Activated CD8-positive, alpha-beta T cell treated with anti-CD3 and anti-CD28 coated beads, Interleukin-2, amount 10 ng/mL, durations not matched to agents 7 days and 5 days (primary cell): ENCODE data around the gene TXK. TPM values are rescaled to one million over a fixed set of nuclear protein-coding genes. Genes with fewer than 3 reads are reported as not detected.
A peak's percentile ranks its signal among the peaks of the same experiment; 100 is the strongest.

ENCODE experiments used
- ATAC-seq: fragments of 150-1000 bp; cut with Tn5 transposase; one replicate; pipeline ENCODE4 v1.10.0; 2021; ENCODE audit warnings: moderate library complexity
- CTCF ChIA-PET: fragments of 350-600 bp; sonication (Branson Sonifier 250); formaldehyde crosslinking; loops from one replicate; lab custom pipeline; 2021; ENCODE audit warnings: antibody characterized with exemption; lab: Charles Lee
- POLR2A ChIA-PET: fragments of 350-600 bp; sonication (Branson Sonifier 250); formaldehyde crosslinking; loops from one replicate; lab custom pipeline; 2021; ENCODE audit warnings: antibody characterized with exemption; lab: Charles Lee
- DNase-seq: peaks from one replicate; pipeline ENCODE4 v3.0.0-alpha.2; 2020
- H3K27ac Mint-ChIP-seq: one replicate; pipeline ENCODE4 v1.8.0; 2021; ENCODE audit warnings: mild to moderate bottlenecking, mixed read lengths
- H3K27me3 Mint-ChIP-seq: one replicate; pipeline ENCODE4 v1.8.0; 2021; ENCODE audit warnings: low read depth, mixed read lengths
- H3K36me3 Mint-ChIP-seq: one replicate; pipeline ENCODE4 v1.8.0; 2021; ENCODE audit warnings: low read depth, mixed read lengths
- H3K4me1 Mint-ChIP-seq: one replicate; pipeline ENCODE4 v1.8.0; 2021; ENCODE audit warnings: low read depth, mixed read lengths
- H3K4me3 Mint-ChIP-seq: one replicate; pipeline ENCODE4 v1.8.0; 2021; ENCODE audit warnings: mild to moderate bottlenecking, mixed read lengths
- H3K9me3 Mint-ChIP-seq: one replicate; pipeline ENCODE4 v1.8.0; 2022; ENCODE audit warnings: mixed read lengths; ENCODE audit not compliant: insufficient read depth
- total RNA-seq, 2 experiments: library from RNA; stranded (reverse); gene quantifications; one replicate each; pipeline ENCODE4 v1.2.3, GENCODE V29; 2021

The TXK gene
- total RNA-seq, 2 experiments from 2014 or later: 60.6 to 63.6 TPM

DNA sequence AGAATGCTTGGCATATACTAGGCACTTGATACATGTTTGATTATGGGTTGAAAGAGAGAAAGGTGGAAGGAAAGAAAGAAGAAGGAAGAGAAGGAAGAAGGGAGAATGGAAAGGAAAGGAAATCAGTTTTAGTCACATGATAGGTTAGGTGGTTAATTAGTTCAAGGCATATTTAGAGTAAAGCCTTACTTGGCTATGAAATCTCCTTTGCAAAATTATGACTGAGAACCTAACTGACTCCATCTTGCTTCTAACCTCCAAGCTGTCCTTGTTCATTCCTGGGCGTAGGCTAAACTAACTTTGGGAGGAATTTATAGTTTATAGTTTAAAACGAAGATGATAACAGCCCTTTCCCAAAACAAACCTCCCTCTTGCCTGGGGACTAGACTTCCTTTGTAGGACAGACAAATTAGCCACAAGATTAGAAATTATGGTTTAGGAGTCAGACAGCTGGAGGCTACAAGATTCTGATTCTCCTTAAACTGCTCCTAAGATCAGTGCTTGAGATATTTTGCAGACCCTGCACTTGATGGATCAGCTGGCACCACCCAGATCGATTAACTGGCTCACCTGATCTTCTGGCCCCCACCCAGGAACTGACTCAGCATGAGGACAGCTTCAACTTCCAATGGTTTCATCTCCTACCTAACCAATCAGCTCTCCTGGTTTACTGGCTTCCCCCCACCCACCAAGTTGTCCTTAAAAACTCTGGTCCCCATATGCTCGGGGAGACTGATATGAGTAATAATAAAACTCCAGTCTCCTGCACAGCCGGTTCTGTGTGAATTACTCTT is 55.0 kb downstream of the TXK start:
- ATAC-seq: no peak

DNA sequence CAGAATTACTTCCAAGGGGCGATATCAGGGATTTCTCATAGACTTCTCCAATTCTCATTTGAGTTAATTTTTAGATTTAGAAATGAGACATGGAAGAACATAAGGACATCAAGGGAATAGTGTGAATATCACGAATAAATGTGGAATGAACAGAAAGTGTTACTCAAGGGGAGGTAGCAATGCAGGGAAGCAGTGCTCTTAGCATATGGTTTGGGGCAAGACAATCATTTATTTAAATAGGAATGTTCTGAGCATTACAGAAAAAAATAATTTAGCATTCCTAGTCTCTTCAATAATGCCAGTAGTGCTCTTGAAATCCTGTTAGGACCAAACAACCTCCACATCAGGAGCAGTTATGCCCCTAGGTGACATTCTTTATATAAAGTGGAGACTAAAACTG is 55.6 kb downstream of the TXK start:
- ATAC-seq: no peak
- Mint-ChIP-seq H3K9me3 (no peaks in the 10 kb centered on the region), H3K4me1 (peaks cover 23% of the 10 kb centered on the region), H3K36me3 (peaks cover 78% of the 10 kb centered on the region), H3K4me3 (no peak overlapping the region), H3K27me3 (no peaks in the 10 kb centered on the region), H3K27ac (no peak overlapping the region)
- ChIA-PET CTCF (interaction anchor here (1.3 kb wide), 1 partner anchor 12 kb away, joined by 3 read pairs; no protein-coding TSS in a partner anchor), POLR2A (no interaction called here)
- DNase-seq: no peak

More for the DNA sequence above, 55.0 kb downstream of the TXK start:
- peak overlapping the region; percentile 18 for H3K27ac Mint-ChIP-seq
- no peak for DNase-seq
- no peak overlapping the region for H3K4me3 Mint-ChIP-seq
- H3K9me3 Mint-ChIP-seq: no peaks in the 10 kb centered on the region
- no peaks in the 10 kb centered on the region for H3K27me3 Mint-ChIP-seq
- CTCF ChIA-PET: no interaction called here
- POLR2A ChIA-PET: no interaction called here
- H3K36me3 Mint-ChIP-seq: peaks cover 76% of the 10 kb centered on the region
- H3K4me1 Mint-ChIP-seq: peaks cover 17% of the 10 kb centered on the region

DNA sequence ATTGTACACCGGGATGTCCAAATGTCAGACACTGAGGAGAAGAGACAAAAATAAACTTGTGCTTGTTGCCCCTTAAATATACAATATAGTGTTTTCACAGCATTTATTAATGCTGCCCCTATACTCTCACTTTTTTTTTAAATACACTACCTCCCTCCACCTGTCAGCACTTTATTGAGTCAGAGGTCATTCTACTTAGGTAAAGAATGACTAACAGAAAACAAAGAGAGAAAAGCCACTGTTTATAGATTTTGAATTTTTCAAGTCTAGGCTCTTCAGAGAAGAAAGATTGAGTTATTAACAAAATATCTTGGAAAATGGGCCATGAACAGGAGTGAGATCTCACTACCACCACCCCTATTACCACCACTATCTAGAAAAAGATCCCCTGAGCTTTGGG is 59.4 kb downstream of the TXK start:
- POLR2A ChIA-PET: no interaction called here
- no peaks in the 10 kb centered on the region for H3K27me3 Mint-ChIP-seq
- CTCF ChIA-PET: interaction anchor here (1.3 to 1.4 kb wide), 2 partner anchors 14 to 35 kb away, joined by 3 read pairs; no protein-coding TSS in a partner anchor
- H3K9me3 Mint-ChIP-seq: no peaks in the 10 kb centered on the region
- H3K27ac Mint-ChIP-seq: no peak overlapping the region
- DNase-seq (no peak), ATAC-seq (no peak)
- H3K36me3 Mint-ChIP-seq: peaks cover 75% of the 10 kb centered on the region
- no peak overlapping the region for H3K4me3 Mint-ChIP-seq
- H3K4me1 Mint-ChIP-seq: peaks cover 14% of the 10 kb centered on the region

DNA sequence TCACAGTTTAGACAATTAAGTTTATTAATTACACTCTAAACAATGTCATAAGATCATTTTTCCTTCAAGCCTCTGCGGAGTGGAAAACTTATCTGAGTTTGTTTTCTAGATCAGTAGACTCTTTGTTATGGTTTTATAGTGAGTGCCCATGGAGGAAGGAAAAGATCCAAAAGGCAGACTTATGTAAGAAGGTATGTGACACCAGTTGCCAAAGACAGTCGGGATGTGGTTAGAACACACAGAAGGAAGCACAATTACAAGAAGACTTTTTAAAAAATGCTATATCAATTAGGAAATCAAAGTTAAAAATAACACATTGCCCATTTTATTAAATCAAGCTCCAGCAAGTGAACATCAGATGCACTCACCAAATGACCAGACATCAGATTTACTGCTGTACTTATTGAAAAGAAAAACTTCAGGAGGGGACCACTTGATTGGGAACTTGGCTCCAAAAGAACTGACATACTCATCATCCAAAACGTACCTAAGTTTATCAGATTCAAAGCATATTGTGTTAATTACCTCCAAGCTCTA is 60.4 kb downstream of the TXK start:
- POLR2A ChIA-PET: no interaction called here
- peaks cover 71% of the 10 kb centered on the region for H3K36me3 Mint-ChIP-seq

DNA sequence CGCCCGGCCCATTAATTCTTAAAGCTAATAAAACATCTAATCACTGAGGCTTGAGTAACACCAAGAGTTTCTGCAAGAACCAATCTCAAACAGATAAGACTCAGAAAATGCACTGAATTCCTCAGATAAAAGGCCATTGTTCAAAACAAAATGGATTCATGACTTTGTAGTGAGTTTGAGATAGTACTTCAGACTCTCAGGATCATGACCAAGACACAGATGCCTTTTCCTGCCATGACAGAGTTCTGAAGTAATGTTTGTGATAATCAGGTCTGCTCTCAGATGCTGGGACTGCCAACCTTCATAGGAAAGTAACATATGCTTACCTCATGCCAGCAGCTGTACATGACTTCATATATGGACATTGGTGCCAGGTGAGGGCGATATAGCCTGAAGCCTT is 62.9 kb downstream of the TXK start:
- H3K4me3 Mint-ChIP-seq: no peak overlapping the region
- DNase-seq (no peak), ATAC-seq (no peak)
- H3K4me1 Mint-ChIP-seq: peaks cover 11% of the 10 kb centered on the region
- no peaks in the 10 kb centered on the region for H3K9me3 Mint-ChIP-seq
- peaks cover 77% of the 10 kb centered on the region for H3K36me3 Mint-ChIP-seq
- ChIA-PET CTCF (interaction anchor here (1.0 to 2.2 kb wide), 2 partner anchors 37 to 53 kb away, joined by 3 to 6 read pairs; no protein-coding TSS in a partner anchor), POLR2A (no interaction called here)
- H3K27me3 Mint-ChIP-seq: no peaks in the 10 kb centered on the region
- H3K27ac Mint-ChIP-seq: no peak overlapping the region

More for the DNA sequence above, 60.4 kb downstream of the TXK start:
- H3K27ac Mint-ChIP-seq: no peak overlapping the region
- H3K4me1 Mint-ChIP-seq: peaks cover 10% of the 10 kb centered on the region
- no peak overlapping the region for H3K4me3 Mint-ChIP-seq
- H3K27me3 Mint-ChIP-seq: no peaks in the 10 kb centered on the region
- DNase-seq (no peak), ATAC-seq (no peak)
- CTCF ChIA-PET: no interaction called here
- no peaks in the 10 kb centered on the region for H3K9me3 Mint-ChIP-seq

DNA sequence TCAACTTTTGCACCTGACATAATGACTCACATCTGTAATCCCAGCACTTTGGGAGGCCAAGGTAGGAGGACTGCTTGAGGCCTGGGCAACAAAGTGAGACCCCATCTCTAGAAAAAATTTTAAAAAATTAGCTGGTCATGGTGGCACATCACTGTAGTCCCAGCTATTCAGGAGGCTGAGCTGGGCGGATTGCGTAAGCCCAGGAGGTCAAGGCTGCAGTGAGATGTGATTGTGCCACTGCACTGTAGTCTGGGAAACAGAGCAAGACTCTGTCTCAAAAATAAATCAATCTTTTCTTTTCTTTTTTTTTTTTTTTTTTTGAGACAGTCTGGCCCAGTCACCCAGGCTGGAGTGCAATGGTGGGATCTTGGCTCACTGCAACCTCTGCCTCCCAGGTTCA is 65.0 kb downstream of the TXK start:
- H3K27ac Mint-ChIP-seq: no peak overlapping the region
- ATAC-seq (no peak), DNase-seq (no peak)
- H3K4me1 Mint-ChIP-seq: peaks cover 25% of the 10 kb centered on the region
- POLR2A ChIA-PET: no interaction called here
- H3K36me3 Mint-ChIP-seq: peaks cover 81% of the 10 kb centered on the region
- H3K4me3 Mint-ChIP-seq: no peak overlapping the region
- H3K9me3 Mint-ChIP-seq: no peaks in the 10 kb centered on the region
- CTCF ChIA-PET: interaction anchor here (1.1 to 2.2 kb wide), 3 partner anchors 18 to 65 kb away, joined by 3 to 6 read pairs (median 4); no protein-coding TSS in a partner anchor
- no peaks in the 10 kb centered on the region for H3K27me3 Mint-ChIP-seq

DNA sequence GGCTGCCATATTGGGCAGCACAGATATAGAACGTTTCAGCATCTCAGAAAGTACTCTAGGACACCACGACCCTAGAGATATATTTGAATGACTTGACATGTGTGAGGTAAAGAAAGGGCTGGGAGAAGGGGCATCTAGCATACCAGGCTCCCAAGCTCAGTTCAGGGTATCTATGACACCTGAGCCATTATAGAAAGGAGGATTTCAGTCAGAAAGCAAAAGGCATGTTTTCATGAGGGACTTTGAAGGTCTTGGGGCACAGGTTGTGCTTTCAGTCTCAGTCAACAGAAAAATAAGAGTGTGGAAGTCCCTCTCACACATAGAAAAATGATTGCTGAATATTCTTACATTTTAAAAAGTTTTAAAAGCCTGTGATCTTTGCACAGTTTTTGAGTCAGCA is 65.9 kb downstream of the TXK start:
- Mint-ChIP-seq H3K4me1 (peaks cover 18% of the 10 kb centered on the region), H3K36me3 (peaks cover 76% of the 10 kb centered on the region), H3K4me3 (no peak overlapping the region), H3K9me3 (no peaks in the 10 kb centered on the region), H3K27ac (no peak overlapping the region), H3K27me3 (no peaks in the 10 kb centered on the region)
- no peak for ATAC-seq
- ChIA-PET CTCF (no interaction called here), POLR2A (no interaction called here)
- DNase-seq: no peak

DNA sequence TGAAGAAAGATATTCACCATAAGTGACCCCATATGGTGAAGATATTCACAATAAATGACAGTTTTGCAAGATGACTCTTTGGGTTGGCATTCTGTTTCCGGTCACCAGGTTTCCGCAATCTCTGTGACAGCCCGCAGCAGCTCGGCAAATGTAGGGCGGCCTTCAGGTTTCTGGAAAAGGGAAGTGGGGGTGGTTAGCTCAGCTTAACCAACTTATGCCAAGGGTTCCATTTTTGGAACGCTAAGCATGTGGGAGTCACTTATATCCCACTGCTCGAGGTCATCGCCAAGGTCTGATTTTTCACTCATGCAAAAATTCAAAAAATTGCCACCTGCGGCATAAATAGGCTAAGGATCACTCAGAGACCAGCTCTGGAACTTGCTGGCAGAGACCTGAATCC is 66.5 kb downstream of the TXK start:
- H3K4me3 Mint-ChIP-seq: no peak overlapping the region
- H3K27me3 Mint-ChIP-seq: no peaks in the 10 kb centered on the region
- no peak overlapping the region for H3K27ac Mint-ChIP-seq
- DNase-seq (no peak), ATAC-seq (no peak)
- H3K4me1 Mint-ChIP-seq: peaks cover 23% of the 10 kb centered on the region
- ChIA-PET CTCF (interaction anchor here (1.2 kb wide), 1 partner anchor 33 kb away, joined by 7 read pairs; no protein-coding TSS in a partner anchor), POLR2A (no interaction called here)
- no peaks in the 10 kb centered on the region for H3K9me3 Mint-ChIP-seq
- peaks cover 78% of the 10 kb centered on the region for H3K36me3 Mint-ChIP-seq

DNA sequence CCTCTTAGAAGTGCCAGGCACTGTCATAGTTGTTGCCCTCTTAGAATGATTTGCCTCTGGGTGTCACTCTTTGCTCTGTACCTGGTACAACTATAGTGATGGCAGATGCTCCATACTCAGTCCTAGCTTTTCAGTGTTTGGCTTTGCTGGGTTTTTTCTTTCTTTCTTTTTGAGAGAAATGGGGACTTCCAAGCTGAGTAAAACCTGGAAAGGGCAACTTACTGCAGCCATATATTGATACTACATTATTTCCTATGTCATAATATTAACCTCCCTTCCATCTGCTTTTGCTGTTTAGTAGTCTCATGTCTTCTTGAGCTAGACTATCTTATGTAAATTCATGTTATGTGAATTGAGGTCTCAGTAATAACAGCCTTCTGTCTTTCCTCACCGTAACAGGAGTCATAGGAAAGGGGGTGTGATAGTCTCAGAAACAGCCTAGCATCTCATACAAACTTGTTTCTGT is 68.4 kb downstream of the TXK start:
- Mint-ChIP-seq H3K27me3 (no peaks in the 10 kb centered on the region), H3K9me3 (peaks cover 12% of the 10 kb centered on the region), H3K4me3 (no peak overlapping the region), H3K36me3 (peaks cover 84% of the 10 kb centered on the region), H3K4me1 (peaks cover 23% of the 10 kb centered on the region), H3K27ac (no peak overlapping the region)
- DNase-seq (no peak), ATAC-seq (no peak)
- POLR2A ChIA-PET: no interaction called here
- CTCF ChIA-PET: interaction anchor here (1.1 to 2.8 kb wide), 6 partner anchors 12 to 140 kb away, joined by 3 to 13 read pairs (median 4); no protein-coding TSS in a partner anchor

DNA sequence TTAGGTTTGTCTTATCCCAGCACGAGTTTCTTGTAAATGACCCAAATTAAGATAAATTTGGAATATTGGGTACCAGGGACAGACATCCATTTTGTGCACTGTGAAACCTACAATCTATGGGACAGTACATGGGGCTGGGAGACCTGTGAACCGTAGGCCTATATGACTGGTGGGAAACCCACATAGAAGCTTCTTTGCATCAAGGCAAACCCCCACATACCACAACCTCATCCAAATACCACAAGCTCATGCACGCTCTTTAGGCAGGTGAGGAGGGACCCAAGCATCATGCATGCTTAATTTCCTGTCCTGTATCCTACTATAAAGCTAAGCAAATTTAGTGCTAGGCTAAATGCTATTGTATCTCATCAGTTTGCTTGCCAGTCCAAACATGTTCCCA is 69.7 kb downstream of the TXK start:
- peak; percentile 74 for ATAC-seq
- Mint-ChIP-seq H3K9me3 (peaks cover 15% of the 10 kb centered on the region), H3K4me1 (peaks cover 23% of the 10 kb centered on the region), H3K36me3 (peaks cover 84% of the 10 kb centered on the region), H3K27me3 (no peaks in the 10 kb centered on the region), H3K27ac (no peak overlapping the region), H3K4me3 (no peak overlapping the region)
- CTCF ChIA-PET: interaction anchor here (2.3 to 2.8 kb wide), 2 partner anchors 14 to 30 kb away, joined by 11 to 13 read pairs; no protein-coding TSS in a partner anchor
- DNase-seq: peak; percentile 53
- POLR2A ChIA-PET: interaction anchor here (0.7 kb wide), 2 partner anchors 16 to 166 kb away, joined by 3 to 5 read pairs; no protein-coding TSS in a partner anchor

DNA sequence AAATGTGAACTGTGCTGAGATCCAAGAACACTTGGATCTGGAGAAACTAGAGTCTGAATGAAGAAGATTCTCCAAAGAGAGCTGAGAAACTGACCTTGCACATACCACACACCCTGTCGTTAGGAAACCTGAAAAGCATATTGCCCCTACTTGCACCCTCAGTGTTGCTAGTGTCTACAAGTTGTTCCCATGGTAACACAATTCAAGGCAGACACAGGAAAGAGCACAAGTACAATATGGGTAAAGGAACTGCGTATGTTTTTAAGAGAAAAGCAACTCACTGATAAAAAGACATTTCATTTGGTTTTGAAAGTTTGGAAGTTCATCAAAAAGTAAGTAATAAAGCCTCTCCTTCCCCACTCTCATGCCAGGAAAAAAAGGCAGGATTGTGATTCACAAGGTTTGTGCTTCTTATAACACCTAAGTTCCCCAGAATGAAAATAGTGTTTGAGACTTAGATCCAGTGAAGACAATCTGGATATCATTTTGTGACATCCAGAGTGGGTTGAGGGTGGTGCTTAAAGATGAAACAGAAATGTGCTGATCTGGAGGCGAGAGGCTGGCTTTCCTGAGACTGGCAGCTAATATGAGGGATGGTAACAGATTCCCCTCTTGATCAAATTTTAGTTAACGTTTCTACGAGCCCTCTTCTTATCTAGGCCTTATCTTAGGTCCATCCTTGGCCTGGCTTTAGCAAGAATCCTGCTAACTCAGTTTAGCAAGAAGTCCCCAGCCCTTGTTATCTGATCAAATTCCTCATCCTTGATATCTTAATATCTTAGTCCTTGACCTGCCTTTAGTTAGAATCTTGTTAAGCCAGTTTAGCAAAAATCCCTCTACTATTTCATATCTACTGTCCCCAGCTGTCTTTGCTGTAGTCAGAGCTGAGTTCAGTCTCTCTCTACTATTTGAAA is 75.2 kb downstream of the TXK start:
- DNase-seq (no peak), ATAC-seq (no peak)
- H3K4me1 Mint-ChIP-seq: peaks cover 5% of the 10 kb centered on the region
- CTCF ChIA-PET: no interaction called here
- H3K27me3 Mint-ChIP-seq: no peaks in the 10 kb centered on the region
- no peak overlapping the region for H3K27ac Mint-ChIP-seq
- peaks cover 37% of the 10 kb centered on the region for H3K36me3 Mint-ChIP-seq
- no peak overlapping the region for H3K4me3 Mint-ChIP-seq
- peaks cover 21% of the 10 kb centered on the region for H3K9me3 Mint-ChIP-seq
- POLR2A ChIA-PET: no interaction called here
